ENCODE results near the gene JAM3.
A peak's percentile ranks its signal among the peaks of the same experiment; 100 is the strongest.

The JAM3 gene

GRCh38 chr11:134040386-134041302 lies 28.2 kb upstream of the JAM3 start:
- no peak for DNase-seq

GRCh38 chr11:134041349-134041748 lies 27.5 kb upstream of the JAM3 start:
- no peak for DNase-seq

GRCh38 chr11:134041791-134042696 lies 26.8 kb upstream of the JAM3 start:
- DNase-seq: no peak

GRCh38 chr11:134043821-134044420 lies 25.0 kb upstream of the JAM3 start:
- DNase-seq: no peak

- no peak for DNase-seq
Observed at GRCh38 chr11:134044514-134045284, 24.2 kb upstream of the JAM3 start.

- DNase-seq: no peak
Observed at GRCh38 chr11:134045799-134046635, 22.9 kb upstream of the JAM3 start.

GRCh38 chr11:134046681-134047449 lies 22.0 kb upstream of the JAM3 start:
- no peak for DNase-seq

- DNase-seq: no peak
Observed at GRCh38 chr11:134047586-134047999, 21.3 kb upstream of the JAM3 start.

- DNase-seq: no peak
Observed at GRCh38 chr11:134048028-134048427, 20.8 kb upstream of the JAM3 start.

GRCh38 chr11:134049303-134049702 lies 19.6 kb upstream of the JAM3 start:
- DNase-seq: no peak

GRCh38 chr11:134050541-134051383 lies 18.1 kb upstream of the JAM3 start:
- peak; percentile 66 for DNase-seq

GRCh38 chr11:134052395-134052987 lies 16.4 kb upstream of the JAM3 start:
- no peak for DNase-seq

- no peak for DNase-seq
Observed at GRCh38 chr11:134052988-134053945, 15.6 kb upstream of the JAM3 start.

- no peak for DNase-seq
Observed at GRCh38 chr11:134055029-134055428, 13.8 kb upstream of the JAM3 start.

GRCh38 chr11:134060316-134060715 lies 8.6 kb upstream of the JAM3 start:
- no peak for DNase-seq

- no peak for DNase-seq
Observed at GRCh38 chr11:134062265-134063123, 6.4 kb upstream of the JAM3 start.

- no peak for DNase-seq
Observed at GRCh38 chr11:134063124-134063495, 5.8 kb upstream of the JAM3 start.
